HL-60 (cell line): ENCODE results near the gene ASPN.

Experiments used
- POLR2AphosphoS5 ChIP-seq: IDR thresholded peaks from 2 replicates; pipeline ENCODE4 v1.6.1; 2012; ENCODE audit warnings: low read depth
- TF ChIP-seq, protein P1 (sequence below): IDR thresholded peaks from one replicate; pipeline ENCODE4 v1.5.1; 2011; ENCODE audit warnings: low read length, control low read depth, inconsistent platforms; ENCODE audit not compliant: insufficient read depth

DNA sequence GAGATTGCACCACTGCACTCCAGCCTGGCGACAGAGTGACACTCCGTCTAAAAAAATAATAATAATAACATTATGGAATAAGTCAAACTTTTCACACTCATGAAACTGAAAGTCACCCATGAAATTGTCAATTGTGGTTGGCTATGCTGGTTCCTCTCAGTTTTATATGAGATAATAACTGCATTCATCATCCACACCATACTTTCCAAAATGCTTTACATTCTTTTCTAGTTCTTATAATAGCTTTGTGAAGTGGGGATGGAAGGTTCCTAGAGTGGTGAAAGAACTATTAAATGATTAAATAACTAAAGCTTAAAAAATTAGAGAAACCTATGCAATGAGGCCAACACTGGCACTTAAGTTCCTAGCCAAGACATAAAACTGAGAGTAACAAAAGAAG is 12.6 kb upstream of the ASPN start:
- TF ChIP-seq, protein P1, sequence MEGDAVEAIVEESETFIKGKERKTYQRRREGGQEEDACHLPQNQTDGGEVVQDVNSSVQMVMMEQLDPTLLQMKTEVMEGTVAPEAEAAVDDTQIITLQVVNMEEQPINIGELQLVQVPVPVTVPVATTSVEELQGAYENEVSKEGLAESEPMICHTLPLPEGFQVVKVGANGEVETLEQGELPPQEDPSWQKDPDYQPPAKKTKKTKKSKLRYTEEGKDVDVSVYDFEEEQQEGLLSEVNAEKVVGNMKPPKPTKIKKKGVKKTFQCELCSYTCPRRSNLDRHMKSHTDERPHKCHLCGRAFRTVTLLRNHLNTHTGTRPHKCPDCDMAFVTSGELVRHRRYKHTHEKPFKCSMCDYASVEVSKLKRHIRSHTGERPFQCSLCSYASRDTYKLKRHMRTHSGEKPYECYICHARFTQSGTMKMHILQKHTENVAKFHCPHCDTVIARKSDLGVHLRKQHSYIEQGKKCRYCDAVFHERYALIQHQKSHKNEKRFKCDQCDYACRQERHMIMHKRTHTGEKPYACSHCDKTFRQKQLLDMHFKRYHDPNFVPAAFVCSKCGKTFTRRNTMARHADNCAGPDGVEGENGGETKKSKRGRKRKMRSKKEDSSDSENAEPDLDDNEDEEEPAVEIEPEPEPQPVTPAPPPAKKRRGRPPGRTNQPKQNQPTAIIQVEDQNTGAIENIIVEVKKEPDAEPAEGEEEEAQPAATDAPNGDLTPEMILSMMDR: no peak
- no peak for TF ChIP-seq POLR2AphosphoS5
